K562 (cell line): Measurements from ENCODE around the gene PPP1R13L. TPM values are rescaled to one million over a fixed set of nuclear protein-coding genes. Genes with fewer than 3 reads are reported as not detected.

Experiments used
- ASH1L ChIP-seq: fragments of 450-650 bp; IDR thresholded peaks from 2 replicates; pipeline ENCODE4 v1.6.1; 2018; ENCODE audit warnings: borderline replicate concordance, mild to moderate bottlenecking, low read depth; ENCODE audit not compliant: partially characterized antibody
- C11orf30 ChIP-seq: fragments of 450-650 bp; IDR thresholded peaks from 2 replicates; pipeline ENCODE4 v1.6.1; 2016; ENCODE audit warnings: low read depth, mild to moderate bottlenecking
- HDAC2 ChIP-seq: fragments of 450-650 bp; IDR thresholded peaks from 2 replicates; pipeline ENCODE4 v1.6.1; 2016; ENCODE audit warnings: mild to moderate bottlenecking
- KAT8 ChIP-seq: fragments of 450-650 bp; IDR thresholded peaks from 2 replicates; pipeline ENCODE4 v1.6.1; 2016; ENCODE audit warnings: low read depth, mild to moderate bottlenecking
- KDM4B ChIP-seq, 2 experiments: fragments of 450-650 bp in 1 of 2; sonication (generic) in 1 of 2; IDR thresholded peaks; 2 replicates each; pipeline ENCODE4 v1.6.1; 2016 to 2017; ENCODE audit warnings: borderline replicate concordance in 2 of 2, antibody characterized with exemption in 1 of 2, low read depth in 1 of 2, mild to moderate bottlenecking in 1 of 2
- MIER1 ChIP-seq: fragments of 450-650 bp; IDR thresholded peaks from 2 replicates; pipeline ENCODE4 v1.6.1; 2016; ENCODE audit warnings: antibody characterized with exemption, mild to moderate bottlenecking, low read depth
- ZNF121 ChIP-seq: sonication (generic); formaldehyde crosslinking; conservative IDR thresholded peaks from 2 replicates; pipeline ENCODE4 v1.8.0; 2022; ENCODE audit warnings: missing genetic modification reagents
- ZNF316 ChIP-seq: fragments of 450-650 bp; IDR thresholded peaks from 2 replicates; pipeline ENCODE4 v1.6.1; 2016
- ZNF41 ChIP-seq: fragments of 250-450 bp; sonication (Bioruptor Pico); conservative IDR thresholded peaks from 2 replicates; pipeline ENCODE4 v1.4.0; 2020; ENCODE audit warnings: mild to moderate bottlenecking
- ZNF431 ChIP-seq: sonication (generic); formaldehyde crosslinking; IDR thresholded peaks from 2 replicates; pipeline ENCODE4 v1.8.0; 2022; ENCODE audit warnings: mild to moderate bottlenecking, missing genetic modification reagents
- polyA plus RNA-seq, 8 experiments: library from polyadenylated mRNA; depleted of rRNA in 4 of 8; stranded (reverse) in 5 of 8; unstranded in 3 of 8; fragments of >200 nt; fragmentation: Nextera tagmentation in 2 of 8; fragmentation: Illumina TruSeq in 1 of 8; extraction: Ambion mirVana in 2 of 8; extraction: Trizol in 1 of 8; gene quantifications; 2 replicates each; pipeline versions ENCODE4 v1.2.1 to v1.2.3, GENCODE V29; 2011 to 2014; ENCODE audit warnings: inconsistent platforms in 1 of 8, missing spikeins in 1 of 8
- total RNA-seq, 7 experiments: library from RNA; depleted of rRNA in 6 of 7; stranded (reverse); fragments of >200 nt in 6 of 7; fragmentation: Illumina TruSeq in 2 of 7; extraction: Trizol in 2 of 7; gene quantifications; 2 replicates each; pipeline versions ENCODE4 v1.2.1 to v1.2.3, GENCODE V29; 2011 to 2021; ENCODE audit warnings: low replicate concordance in 1 of 7
- TF ChIP-seq, protein P1 (sequence below): fragments of 250-450 bp; sonication (Bioruptor Pico); IDR thresholded peaks from 2 replicates; pipeline ENCODE4 v1.5.1; 2021; ENCODE audit warnings: mild to moderate bottlenecking
- TF ChIP-seq, protein P2 (sequence below): fragments of 450-650 bp; formaldehyde crosslinking; IDR thresholded peaks from 2 replicates; pipeline ENCODE4 v1.4.0; 2022; ENCODE audit warnings: missing genetic modification characterization
- TF ChIP-seq, protein P3 (sequence below): sonication (generic); formaldehyde crosslinking; IDR thresholded peaks from 2 replicates; pipeline ENCODE4 v1.8.1; 2023; ENCODE audit warnings: mild to moderate bottlenecking, missing genetic modification reagents

The PPP1R13L gene
- total and polyA plus RNA-seq, 9 of the 15 experiments (the other 6 are each of a cell fraction or from before 2014, with no cell fraction given), result 0.32 to 6.7 (median 2.0) TPM

DNA sequence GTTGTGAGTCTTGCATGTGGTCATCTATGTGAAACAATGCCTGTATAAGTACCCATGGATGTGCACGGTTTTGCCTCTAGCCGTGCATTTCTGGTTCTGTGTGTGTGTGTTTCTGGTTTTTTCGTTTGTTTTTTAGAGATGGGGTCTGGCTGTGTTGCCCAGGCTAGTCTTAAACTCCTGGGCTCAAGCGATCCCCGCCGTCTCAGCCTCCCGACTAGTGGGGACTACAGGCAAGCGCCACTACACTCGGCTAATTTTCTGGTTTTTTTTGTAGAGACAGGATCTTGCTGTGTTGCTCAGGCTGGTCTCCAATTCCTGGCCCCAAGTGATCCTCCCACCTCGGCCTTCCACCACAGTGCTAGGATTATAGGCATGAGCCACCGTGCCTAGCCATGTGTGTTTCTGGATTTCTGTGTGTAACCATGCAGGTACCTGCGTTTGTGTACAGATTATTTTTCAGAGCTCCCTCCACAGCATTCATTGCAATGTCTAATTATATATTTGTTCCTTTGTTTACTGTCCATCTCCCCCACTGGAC is 47.0 kb upstream of the PPP1R13L start (continued):
- TF ChIP-seq KAT8 (no peak), KDM4B (IDR thresholded peaks at IDR 0.05; ENCODE audit: borderline replicate concordance in 2 of 2, low read depth in 1 of 2) (no peak), HDAC2 (no peak), ZNF316 (no peak), ASH1L (no peak), C11orf30 (no peak), ZNF431 (CRISPR knock-in tag) (no peak), ZNF121 (CRISPR knock-in tag) (peak; percentile 89), ZNF41 (no peak), MIER1 (no peak)
- TF ChIP-seq, protein P1, sequence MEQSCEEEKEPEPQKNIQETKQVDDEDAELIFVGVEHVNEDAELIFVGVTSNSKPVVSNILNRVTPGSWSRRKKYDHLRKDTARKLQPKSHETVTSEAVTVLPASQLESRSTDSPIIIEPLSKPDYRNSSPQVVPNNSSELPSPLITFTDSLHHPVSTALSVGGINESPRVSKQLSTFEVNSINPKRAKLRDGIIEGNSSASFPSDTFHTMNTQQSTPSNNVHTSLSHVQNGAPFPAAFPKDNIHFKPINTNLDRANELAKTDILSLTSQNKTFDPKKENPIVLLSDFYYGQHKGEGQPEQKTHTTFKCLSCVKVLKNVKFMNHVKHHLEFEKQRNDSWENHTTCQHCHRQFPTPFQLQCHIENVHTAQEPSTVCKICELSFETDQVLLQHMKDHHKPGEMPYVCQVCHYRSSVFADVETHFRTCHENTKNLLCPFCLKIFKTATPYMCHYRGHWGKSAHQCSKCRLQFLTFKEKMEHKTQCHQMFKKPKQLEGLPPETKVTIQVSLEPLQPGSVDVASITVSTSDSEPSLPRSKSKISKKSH, result no peak
- TF ChIP-seq, protein P2, sequence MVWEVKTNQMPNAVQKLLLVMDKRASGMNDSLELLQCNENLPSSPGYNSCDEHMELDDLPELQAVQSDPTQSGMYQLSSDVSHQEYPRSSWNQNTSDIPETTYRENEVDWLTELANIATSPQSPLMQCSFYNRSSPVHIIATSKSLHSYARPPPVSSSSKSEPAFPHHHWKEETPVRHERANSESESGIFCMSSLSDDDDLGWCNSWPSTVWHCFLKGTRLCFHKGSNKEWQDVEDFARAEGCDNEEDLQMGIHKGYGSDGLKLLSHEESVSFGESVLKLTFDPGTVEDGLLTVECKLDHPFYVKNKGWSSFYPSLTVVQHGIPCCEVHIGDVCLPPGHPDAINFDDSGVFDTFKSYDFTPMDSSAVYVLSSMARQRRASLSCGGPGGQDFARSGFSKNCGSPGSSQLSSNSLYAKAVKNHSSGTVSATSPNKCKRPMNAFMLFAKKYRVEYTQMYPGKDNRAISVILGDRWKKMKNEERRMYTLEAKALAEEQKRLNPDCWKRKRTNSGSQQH (CRISPR knock-in tag), result no peak
- TF ChIP-seq, protein P3, sequence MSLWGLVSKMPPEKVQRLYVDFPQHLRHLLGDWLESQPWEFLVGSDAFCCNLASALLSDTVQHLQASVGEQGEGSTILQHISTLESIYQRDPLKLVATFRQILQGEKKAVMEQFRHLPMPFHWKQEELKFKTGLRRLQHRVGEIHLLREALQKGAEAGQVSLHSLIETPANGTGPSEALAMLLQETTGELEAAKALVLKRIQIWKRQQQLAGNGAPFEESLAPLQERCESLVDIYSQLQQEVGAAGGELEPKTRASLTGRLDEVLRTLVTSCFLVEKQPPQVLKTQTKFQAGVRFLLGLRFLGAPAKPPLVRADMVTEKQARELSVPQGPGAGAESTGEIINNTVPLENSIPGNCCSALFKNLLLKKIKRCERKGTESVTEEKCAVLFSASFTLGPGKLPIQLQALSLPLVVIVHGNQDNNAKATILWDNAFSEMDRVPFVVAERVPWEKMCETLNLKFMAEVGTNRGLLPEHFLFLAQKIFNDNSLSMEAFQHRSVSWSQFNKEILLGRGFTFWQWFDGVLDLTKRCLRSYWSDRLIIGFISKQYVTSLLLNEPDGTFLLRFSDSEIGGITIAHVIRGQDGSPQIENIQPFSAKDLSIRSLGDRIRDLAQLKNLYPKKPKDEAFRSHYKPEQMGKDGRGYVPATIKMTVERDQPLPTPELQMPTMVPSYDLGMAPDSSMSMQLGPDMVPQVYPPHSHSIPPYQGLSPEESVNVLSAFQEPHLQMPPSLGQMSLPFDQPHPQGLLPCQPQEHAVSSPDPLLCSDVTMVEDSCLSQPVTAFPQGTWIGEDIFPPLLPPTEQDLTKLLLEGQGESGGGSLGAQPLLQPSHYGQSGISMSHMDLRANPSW (CRISPR knock-in tag), result no peak
